ENCODE measurements around the gene FCMR.

FCMR gene

GRCh38 chr1:206912445-206913095 is 9.2 kb downstream of the FCMR start:
- no peaks in the 10 kb centered on the region for H3K79me2 ChIP-seq (ENCODE audit: control insufficient read depth, low read length)
- peaks cover 72% of the 10 kb centered on the region for H3K27me3 ChIP-seq (ENCODE audit: control insufficient read depth, low read length)
- H3F3A ChIP-seq (ENCODE audit: control insufficient read depth, insufficient read depth), result no peaks in the 10 kb centered on the region
- H3K9me2 ChIP-seq (replicated peaks; ENCODE audit: control insufficient read depth, low read length), result no peaks in the 10 kb centered on the region
- H4K20me1 ChIP-seq (ENCODE audit: control insufficient read depth, insufficient read depth, low read depth, low read length), result no peaks in the 10 kb centered on the region
- H3K4me2 ChIP-seq (ENCODE audit: low read length), result no peak overlapping the region
- H3K4me3 ChIP-seq (ENCODE audit: low read length), result no peak overlapping the region
- H3K27ac ChIP-seq (ENCODE audit: low read depth, low read length), result no peak overlapping the region
- H3K4me1 ChIP-seq (ENCODE audit: control insufficient read depth, low read length), result no peaks in the 10 kb centered on the region
- no peaks in the 10 kb centered on the region for H3K36me3 ChIP-seq (ENCODE audit: control insufficient read depth, low read length)
- TF ChIP-seq EZH2phosphoT487 (IDR thresholded peaks at IDR 0.05; ENCODE audit: borderline replicate concordance, low read length), result no peak
- peak; percentile 88 for TF ChIP-seq CTCF (IDR thresholded peaks at IDR 0.05; ENCODE audit: low read depth, low read length, poor library complexity, severe bottlenecking)
- H3K9me3 ChIP-seq (ENCODE audit: control insufficient read depth, insufficient read depth, low read length), result no peaks in the 10 kb centered on the region

GRCh38 chr1:206911064-206911663 is 10.6 kb downstream of the FCMR start:
- TF ChIP-seq CTCF (IDR thresholded peaks at IDR 0.05; ENCODE audit: low read depth, low read length, poor library complexity, severe bottlenecking) (peak; percentile 75), EZH2phosphoT487 (IDR thresholded peaks at IDR 0.05; ENCODE audit: borderline replicate concordance, low read length) (no peak)
- H3K27me3 ChIP-seq (ENCODE audit: control insufficient read depth, low read length), result peaks cover 61% of the 10 kb centered on the region
- H4K20me1 ChIP-seq (ENCODE audit: control insufficient read depth, insufficient read depth, low read depth, low read length), result no peaks in the 10 kb centered on the region
- H3K4me3 ChIP-seq (ENCODE audit: low read length), result no peak overlapping the region
- no peaks in the 10 kb centered on the region for H3K36me3 ChIP-seq (ENCODE audit: control insufficient read depth, low read length)
- no peak overlapping the region for H3K27ac ChIP-seq (ENCODE audit: low read depth, low read length)
- no peaks in the 10 kb centered on the region for H3K4me1 ChIP-seq (ENCODE audit: control insufficient read depth, low read length)
- no peak overlapping the region for H3K4me2 ChIP-seq (ENCODE audit: low read length)
- no peaks in the 10 kb centered on the region for H3K9me2 ChIP-seq (replicated peaks; ENCODE audit: control insufficient read depth, low read length)
- no peaks in the 10 kb centered on the region for H3K79me2 ChIP-seq (ENCODE audit: control insufficient read depth, low read length)
- no peaks in the 10 kb centered on the region for H3K9me3 ChIP-seq (ENCODE audit: control insufficient read depth, insufficient read depth, low read length)
- H3F3A ChIP-seq (ENCODE audit: control insufficient read depth, insufficient read depth), result no peaks in the 10 kb centered on the region

- no peak overlapping the region for H3K4me3 ChIP-seq (ENCODE audit: low read length)
- no peaks in the 10 kb centered on the region for H3F3A ChIP-seq (ENCODE audit: control insufficient read depth, insufficient read depth)
- H4K20me1 ChIP-seq (ENCODE audit: control insufficient read depth, insufficient read depth, low read depth, low read length), result no peaks in the 10 kb centered on the region
- no peak overlapping the region for H3K27ac ChIP-seq (ENCODE audit: low read depth, low read length)
- H3K9me2 ChIP-seq (replicated peaks; ENCODE audit: control insufficient read depth, low read length), result no peaks in the 10 kb centered on the region
- peaks cover 2% of the 10 kb centered on the region; the same call in 1 of the 2 replicates for H3K4me1 ChIP-seq (ENCODE audit: control insufficient read depth, low read length)
- H3K9me3 ChIP-seq (ENCODE audit: control insufficient read depth, insufficient read depth, low read length), result no peaks in the 10 kb centered on the region
- no peak for TF ChIP-seq CTCF (IDR thresholded peaks at IDR 0.05; ENCODE audit: low read depth, low read length, poor library complexity, severe bottlenecking)
- no peak for TF ChIP-seq EZH2phosphoT487 (IDR thresholded peaks at IDR 0.05; ENCODE audit: borderline replicate concordance, low read length)
- H3K36me3 ChIP-seq (ENCODE audit: control insufficient read depth, low read length), result no peaks in the 10 kb centered on the region
- H3K79me2 ChIP-seq (ENCODE audit: control insufficient read depth, low read length), result no peaks in the 10 kb centered on the region
- no peak overlapping the region for H3K4me2 ChIP-seq (ENCODE audit: low read length)
- peaks cover 63% of the 10 kb centered on the region for H3K27me3 ChIP-seq (ENCODE audit: control insufficient read depth, low read length)
Measured at GRCh38 chr1:206909883-206910318, 11.8 kb downstream of the FCMR start.

Data from DOHH2 (cell line).